Activated CD4-positive, alpha-beta T cell treated with anti-CD3 and anti-CD28 coated beads, Interleukin-2, amount 50 U/mL, for 48 hours (primary cell): ENCODE results near the gene RBM39.
A peak's percentile ranks its signal among the peaks of the same experiment; 100 is the strongest.
"Not testable (repeated sequence)": the region's sequence is repeated elsewhere in the genome, so short reads cannot be mapped to it uniquely, and the experiment has no call there.

ENCODE experiments used
- DNase-seq, 2 experiments: peaks; one replicate each; pipeline ENCODE4 v3.0.0-alpha.2; 2020

Gene RBM39

GRCh38 chr20:35704514-35705261 lies 37.4 kb downstream of the RBM39 start:
- DNase-seq, result no peak

DNA sequence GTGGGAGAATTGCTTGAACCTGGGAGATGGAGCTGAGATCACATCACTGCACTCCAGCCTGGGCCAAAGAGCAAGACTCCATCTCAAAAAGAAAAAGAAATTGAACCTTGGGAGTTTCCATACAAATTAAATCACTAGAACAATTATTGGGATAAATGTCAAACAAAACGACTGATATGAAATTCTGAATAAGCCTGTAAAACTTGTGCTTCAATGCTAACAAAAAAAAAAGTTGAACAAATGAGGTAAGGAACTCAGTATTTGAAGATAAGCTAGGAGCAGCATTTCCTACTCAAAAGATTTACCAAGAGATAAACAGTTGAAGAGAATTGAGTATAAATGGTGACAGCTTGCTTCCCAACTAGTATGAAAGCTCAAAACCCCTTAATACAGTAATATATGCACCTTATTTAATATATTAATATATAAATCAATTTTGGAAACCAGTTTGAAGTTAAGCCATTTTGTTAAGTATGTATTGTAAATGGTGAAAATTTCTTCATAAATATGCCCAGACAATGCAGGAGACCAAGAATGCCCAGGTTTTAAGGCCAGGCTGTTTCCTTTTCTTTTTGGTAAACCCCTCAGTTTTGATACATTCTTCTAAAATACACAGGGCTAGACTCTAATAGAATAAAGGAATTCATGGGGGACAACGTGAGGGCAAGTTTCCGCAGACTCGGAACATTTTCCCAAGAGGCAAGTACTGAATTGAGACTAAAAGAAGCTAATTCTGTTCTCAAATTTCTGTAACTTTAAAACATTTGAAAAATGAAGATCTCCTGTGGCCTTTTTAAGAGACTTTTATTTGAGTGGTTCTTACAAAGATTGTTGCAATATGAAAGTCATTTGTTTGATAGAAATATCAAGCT lies 39.0 kb downstream of the RBM39 start:
- DNase-seq, result no peak

- DNase-seq, result no peak
Measured at GRCh38 chr20:35702051-35702823, 39.8 kb downstream of the RBM39 start.

DNA sequence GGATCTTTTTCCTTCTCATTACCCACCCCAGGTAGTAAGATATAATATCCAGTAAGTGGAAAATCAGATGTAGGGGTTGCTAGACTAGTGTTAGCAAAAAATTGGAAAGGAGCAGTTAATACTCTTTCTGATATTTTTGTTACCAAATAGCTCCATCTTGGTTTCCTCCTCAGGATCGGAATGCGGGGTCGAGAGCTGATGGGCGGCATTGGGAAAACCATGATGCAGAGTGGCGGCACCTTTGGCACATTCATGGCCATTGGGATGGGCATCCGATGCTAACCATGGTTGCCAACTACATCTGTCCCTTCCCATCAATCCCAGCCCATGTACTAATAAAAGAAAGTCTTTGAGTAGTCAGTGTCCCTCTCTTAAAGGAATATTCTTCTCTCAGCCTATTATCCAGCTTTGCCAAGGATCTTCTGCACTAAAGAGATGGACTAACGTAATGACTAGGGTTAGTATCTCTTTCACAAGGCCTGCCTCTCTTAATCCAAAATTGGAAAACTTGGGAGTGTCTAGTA lies 41.4 kb downstream of the RBM39 start:
- DNase-seq, result no peak

DNA sequence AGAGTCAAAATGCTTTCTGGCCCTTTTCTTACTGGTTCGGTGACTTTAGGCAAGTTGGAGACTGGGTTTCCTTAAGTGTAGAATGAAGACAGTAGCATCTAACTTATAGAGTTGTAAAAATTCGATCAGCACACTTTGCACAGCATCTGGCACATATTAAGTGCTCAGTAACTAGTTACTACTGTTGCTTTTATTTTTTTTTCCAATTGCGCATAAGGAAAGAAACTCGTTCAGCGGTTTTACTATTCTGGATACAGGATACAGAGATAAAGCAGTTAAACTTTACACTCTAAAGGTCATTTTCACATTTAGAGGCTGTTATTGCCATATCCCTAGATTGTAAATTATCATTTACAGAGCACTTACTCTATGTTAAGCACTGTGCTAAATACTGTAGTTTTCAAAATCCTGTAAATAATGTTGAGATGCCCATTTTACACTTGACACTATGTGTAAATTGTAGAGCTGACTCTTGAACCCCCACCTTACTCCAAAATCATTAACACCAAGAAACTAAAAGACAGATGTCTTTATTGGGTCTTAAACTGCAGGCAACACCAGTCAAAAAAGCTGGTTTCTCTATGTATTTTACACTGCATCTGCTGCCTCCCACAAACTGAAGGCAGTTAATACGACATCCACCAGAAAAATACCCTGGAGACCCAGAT lies 42.0 kb downstream of the RBM39 start:
- DNase-seq, result no peak

GRCh38 chr20:35699127-35699956 lies 42.7 kb downstream of the RBM39 start, which contains the start of the genes NFS1 and ROMO1:
Gene NFS1, minus strand, starts transcription at chr20:35699352. Its CDS starts 64 bp downstream, at chr20:35699288.
Gene ROMO1, plus strand, starts transcription at chr20:35699405. Its CDS starts 228 bp downstream, at chr20:35699633.
- DNase-seq, result peak; percentile 84 to 89

DNA sequence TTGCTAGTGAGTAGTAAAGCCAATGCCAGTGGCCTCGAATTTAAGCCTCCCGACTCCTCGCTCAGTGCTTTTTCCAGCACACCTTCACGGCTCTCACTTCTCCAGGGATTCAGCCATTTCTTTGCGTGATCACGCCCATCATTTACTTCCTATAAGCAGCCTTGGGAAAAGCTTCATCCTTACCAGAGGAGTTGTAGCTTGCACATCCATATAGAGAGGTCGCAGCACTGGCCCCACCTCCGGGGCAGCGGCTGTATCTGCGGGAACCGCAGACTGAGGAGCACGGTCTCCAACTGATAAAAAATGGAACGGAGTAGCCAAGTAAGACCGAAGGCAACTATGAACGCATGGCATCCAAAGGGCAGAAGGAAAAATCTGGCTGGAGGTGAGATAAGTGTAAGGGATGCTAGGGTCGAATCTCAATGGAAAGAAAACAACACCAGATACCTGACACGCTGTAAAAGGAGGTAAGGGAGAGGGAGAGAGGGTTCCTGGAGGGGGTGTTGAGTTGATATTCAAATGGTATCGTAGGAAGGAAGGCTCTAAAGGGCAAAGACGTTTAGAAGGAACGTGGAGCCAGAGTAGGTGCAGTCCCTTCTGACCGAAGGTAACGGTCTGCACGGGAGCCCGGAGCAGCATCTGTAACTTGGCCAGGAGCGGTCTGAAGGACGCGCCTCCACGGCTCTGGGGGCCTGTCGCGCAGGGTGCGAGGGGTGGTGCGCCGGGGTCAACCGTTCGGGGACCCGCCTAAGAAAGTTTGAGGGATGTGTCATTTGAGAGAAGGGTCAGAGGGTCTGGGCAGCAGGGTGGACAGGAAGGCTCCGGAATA lies 43.5 kb downstream of the RBM39 start:
- DNase-seq, result no peak

- DNase-seq, result no peak
Measured at GRCh38 chr20:35697696-35698297, 44.3 kb downstream of the RBM39 start.

DNA sequence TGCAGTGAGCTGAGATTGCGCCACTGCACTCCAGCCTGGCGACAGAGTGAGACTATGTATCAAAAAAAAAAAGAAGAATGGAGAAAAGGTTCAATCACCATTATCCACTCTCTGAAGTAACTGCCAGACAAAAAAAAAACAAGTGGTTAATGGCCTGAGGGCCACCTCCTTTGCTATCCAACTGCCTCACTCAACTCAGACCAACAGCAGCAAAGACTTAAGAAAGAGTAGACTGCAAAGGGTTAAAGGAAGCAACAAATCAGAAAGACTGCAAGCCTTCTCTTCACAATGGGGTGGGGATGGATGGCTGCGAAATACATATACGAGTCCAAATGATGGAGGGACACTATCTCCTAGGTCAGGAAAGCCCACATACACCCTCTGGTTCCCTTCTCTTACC lies 46.1 kb downstream of the RBM39 start:
- no peak for DNase-seq

DNA sequence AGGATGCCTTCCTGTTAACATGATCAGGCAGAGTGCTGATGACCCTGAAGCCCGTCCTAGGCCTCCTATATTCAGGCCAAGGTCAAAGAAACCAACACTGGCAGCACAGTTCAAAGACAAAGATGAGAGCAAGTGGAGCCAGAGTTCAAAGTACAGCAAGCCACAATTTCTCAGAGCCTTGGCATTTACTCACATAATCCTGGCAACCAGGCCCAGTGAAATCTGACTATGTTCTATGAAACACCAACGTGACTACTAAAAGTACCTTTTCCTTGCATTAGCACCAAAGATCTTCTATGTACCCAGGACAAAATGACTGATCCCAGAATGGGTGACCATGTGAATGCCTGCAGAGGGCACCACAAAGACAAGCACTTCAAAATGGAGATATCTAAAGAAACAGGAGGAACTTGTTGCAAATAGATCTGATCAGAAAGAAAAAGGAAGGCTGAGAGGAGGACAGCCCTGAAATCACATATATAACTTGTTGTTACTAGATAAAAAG lies 46.8 kb downstream of the RBM39 start:
- DNase-seq, result no peak

- no peak for DNase-seq
Measured at GRCh38 chr20:35690265-35690664, 51.8 kb downstream of the RBM39 start.

- peak in 1 of 2 experiments; percentile 21 for DNase-seq
Measured at GRCh38 chr20:35686872-35687271, 55.2 kb downstream of the RBM39 start.

DNA sequence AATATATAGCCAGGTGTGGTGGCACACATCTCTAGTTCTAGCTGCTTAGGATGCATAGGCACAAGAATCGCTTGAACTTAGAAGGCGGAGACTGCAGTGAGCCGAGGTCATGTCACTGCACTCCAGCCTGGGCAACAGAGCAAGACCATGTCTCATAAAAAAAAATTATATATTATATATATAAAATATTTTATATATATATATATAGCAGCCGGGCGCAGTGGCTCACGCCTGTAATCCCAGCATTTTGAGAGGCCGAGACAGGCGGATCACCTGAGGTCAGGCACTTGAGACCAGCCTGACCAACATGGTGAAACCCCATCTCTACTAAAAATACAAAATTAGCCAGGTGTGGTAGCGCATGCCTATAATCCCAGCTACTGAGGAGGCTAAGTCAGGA lies 56.7 kb downstream of the RBM39 start:
- DNase-seq, result not testable (repeated sequence)

DNA sequence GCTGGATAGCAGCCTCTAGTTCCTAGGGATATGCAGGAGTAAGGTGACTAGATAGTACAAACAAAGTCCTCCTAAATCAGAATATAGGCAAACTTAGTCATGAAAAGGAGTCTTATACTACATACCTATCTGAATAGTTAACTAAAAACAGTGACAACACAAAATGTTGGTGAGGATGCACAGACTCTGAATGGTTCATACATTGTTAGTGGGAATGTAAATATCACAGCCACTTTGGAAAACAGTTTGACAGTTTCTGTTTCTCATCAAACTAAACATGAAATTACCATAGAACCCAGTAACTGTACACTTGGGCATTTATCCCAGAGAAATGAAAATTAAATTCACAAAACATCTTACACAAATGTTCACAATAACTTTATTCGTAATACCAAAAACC lies 60.1 kb downstream of the RBM39 start:
- no peak for DNase-seq

- DNase-seq, result no peak
Measured at GRCh38 chr20:35680452-35681183, 61.4 kb downstream of the RBM39 start.

DNA sequence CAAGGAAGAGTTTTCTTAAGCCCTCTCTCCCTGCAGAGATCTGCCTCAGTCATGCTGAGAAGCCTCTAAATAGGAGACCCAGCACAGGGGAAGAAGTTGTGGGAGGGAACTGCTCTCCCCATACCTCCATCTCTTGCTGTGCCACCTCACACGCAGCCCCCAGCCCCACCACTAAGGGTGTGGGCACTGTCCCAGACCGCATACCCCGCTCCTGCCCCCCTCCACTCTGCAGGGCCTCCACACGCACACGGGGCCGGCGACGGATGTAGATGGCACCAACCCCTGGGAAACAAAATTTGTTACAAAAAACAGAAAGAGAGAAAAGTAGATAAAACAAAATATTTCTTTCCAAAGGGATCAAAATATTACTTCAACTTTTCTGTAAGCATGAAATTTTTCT lies 67.1 kb downstream of the RBM39 start:
- no peak for DNase-seq

DNA sequence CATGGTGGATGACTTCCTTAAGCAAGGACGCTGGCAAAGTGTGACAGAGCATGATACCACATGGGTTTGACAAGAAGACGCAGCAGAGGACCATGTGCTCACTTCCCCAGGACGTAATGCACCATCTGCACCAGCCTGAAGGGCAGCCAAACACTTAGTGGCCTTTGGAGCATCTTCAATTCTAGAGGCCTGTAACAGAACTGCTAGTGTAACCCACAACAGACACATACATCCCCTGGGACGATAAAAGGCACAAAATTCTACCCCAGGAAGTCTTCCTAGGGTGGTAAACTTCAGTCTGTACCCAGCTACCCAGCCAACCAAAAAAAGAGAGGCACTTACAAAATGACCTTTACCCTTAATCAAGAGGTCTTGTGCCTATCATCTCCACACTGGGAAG lies 68.2 kb downstream of the RBM39 start:
- DNase-seq, result no peak

DNA sequence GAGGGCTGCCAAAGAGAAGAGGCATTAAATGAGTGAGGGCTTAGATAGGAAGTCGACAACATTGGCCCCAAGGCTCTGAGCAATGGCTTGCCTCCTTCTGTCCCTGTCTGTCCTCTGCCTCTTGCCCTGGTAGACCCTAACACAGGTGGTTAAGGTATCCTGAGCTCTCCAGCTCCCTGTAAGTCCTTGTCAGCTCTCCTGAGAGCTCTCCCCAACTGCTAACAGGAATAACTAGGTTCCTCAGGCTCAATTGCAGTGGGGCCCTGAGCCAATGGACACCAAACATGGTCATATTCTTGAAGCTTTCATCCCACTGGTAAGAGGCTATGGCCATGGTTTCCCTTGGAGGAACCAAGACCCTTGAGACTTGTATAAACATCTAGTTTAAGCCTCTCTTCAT lies 72.4 kb downstream of the RBM39 start:
- DNase-seq, result no peak

DNA sequence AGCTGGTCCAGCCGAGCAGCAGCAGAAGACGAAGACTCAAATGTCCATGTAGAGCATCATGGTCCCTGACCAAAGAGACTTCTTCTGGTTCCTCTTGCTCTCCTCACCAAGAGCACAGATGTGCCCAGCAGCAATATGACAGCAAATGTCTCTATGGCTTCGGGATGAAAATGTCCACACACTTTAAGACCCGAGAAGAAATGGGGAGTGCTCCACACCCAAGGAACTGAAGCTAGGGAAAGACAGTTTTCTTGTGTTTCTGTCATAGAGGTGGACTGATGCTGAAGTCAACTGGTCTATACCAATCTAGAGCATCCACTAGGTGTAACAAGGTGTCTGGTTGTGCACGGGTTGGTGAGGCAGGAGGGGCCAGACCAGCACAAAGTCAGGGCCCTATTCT lies 72.8 kb downstream of the RBM39 start:
- DNase-seq, result no peak
